Osteocyte (in vitro differentiated cells): ENCODE measurements around the gene NBPF14. TPM values are rescaled to one million over a fixed set of nuclear protein-coding genes. Genes with fewer than 3 reads are reported as not detected.
"Not testable (repeated sequence)": the region's sequence is repeated elsewhere in the genome, so short reads cannot be mapped to it uniquely, and the experiment has no call there.

Source experiments
- DNase-seq: peaks from one replicate; pipeline ENCODE4 v3.0.0; 2021; ENCODE audit warnings: mixed read lengths; ENCODE audit not compliant: unreplicated experiment; ENCODE audit errors: extremely low spot score
- H3K27ac Mint-ChIP-seq: one replicate; pipeline ENCODE4 v1.8.0; 2021; ENCODE audit warnings: mild to moderate bottlenecking, mixed read lengths; ENCODE audit not compliant: unreplicated experiment
- H3K27me3 Mint-ChIP-seq: one replicate; pipeline ENCODE4 v1.8.0; 2021; ENCODE audit warnings: mixed read lengths; ENCODE audit not compliant: unreplicated experiment
- H3K36me3 Mint-ChIP-seq: one replicate; pipeline ENCODE4 v1.8.0; 2021; ENCODE audit warnings: mixed read lengths; ENCODE audit not compliant: unreplicated experiment
- H3K4me1 Mint-ChIP-seq: one replicate; pipeline ENCODE4 v1.8.0; 2021; ENCODE audit warnings: mixed read lengths; ENCODE audit not compliant: unreplicated experiment
- H3K4me3 Mint-ChIP-seq: one replicate; pipeline ENCODE4 v1.8.0; 2021; ENCODE audit warnings: mild to moderate bottlenecking, moderate library complexity, mixed read lengths; ENCODE audit not compliant: unreplicated experiment
- H3K9me3 Mint-ChIP-seq: one replicate; pipeline ENCODE4 v1.8.0; 2021; ENCODE audit warnings: mixed read lengths; ENCODE audit not compliant: unreplicated experiment
- total RNA-seq: library from RNA; stranded (reverse); gene quantifications from 2 replicates; pipeline ENCODE4 v1.2.1, GENCODE V29; 2021

Gene NBPF14
- total RNA-seq, 1 donor from 2014 or later: 30.3 TPM

GRCh38 chr1:148522561-148523204, 73.1 kb downstream of the NBPF14 start:
- H3K27ac Mint-ChIP-seq: peak overlapping the region; percentile 89
- DNase-seq: peak; percentile 84
- not testable (repeated sequence) for H3K36me3 Mint-ChIP-seq, H3K4me1 Mint-ChIP-seq, H3K9me3 Mint-ChIP-seq, H3K27me3 Mint-ChIP-seq
- H3K4me3 Mint-ChIP-seq: peak overlapping the region; percentile 79

- Mint-ChIP-seq H3K27ac (peak overlapping the region; percentile 89), H3K4me3 (peak overlapping the region; percentile 79)
- not testable (repeated sequence) for H3K36me3 Mint-ChIP-seq, H3K9me3 Mint-ChIP-seq, H3K27me3 Mint-ChIP-seq, H3K4me1 Mint-ChIP-seq
- peak; percentile 86 for DNase-seq
Observed at GRCh38 chr1:148522072-148522471, 73.7 kb downstream of the NBPF14 start.

GRCh38 chr1:148514310-148514709, 81.5 kb downstream of the NBPF14 start:
- H3K27me3 Mint-ChIP-seq, H3K4me3 Mint-ChIP-seq, H3K9me3 Mint-ChIP-seq, H3K27ac Mint-ChIP-seq, H3K4me1 Mint-ChIP-seq, DNase-seq, H3K36me3 Mint-ChIP-seq: not testable (repeated sequence)

- DNase-seq, H3K27me3 Mint-ChIP-seq, H3K4me1 Mint-ChIP-seq, H3K9me3 Mint-ChIP-seq, H3K36me3 Mint-ChIP-seq, H3K4me3 Mint-ChIP-seq, H3K27ac Mint-ChIP-seq: not testable (repeated sequence)
Observed at GRCh38 chr1:148512571-148513184, 83.1 kb downstream of the NBPF14 start.

- H3K4me3 Mint-ChIP-seq, H3K9me3 Mint-ChIP-seq, H3K27ac Mint-ChIP-seq, H3K4me1 Mint-ChIP-seq, DNase-seq, H3K36me3 Mint-ChIP-seq: not testable (repeated sequence)
- H3K27me3 Mint-ChIP-seq: peaks cover 10% of the 10 kb centered on the region
Observed at GRCh38 chr1:148493933-148494332, 101.9 kb downstream of the NBPF14 start.

- not testable (repeated sequence) for H3K27ac Mint-ChIP-seq
Observed at GRCh38 chr1:148483029-148483428, 112.8 kb downstream of the NBPF14 start, which contains the start of gene PPIAL4G. TSS of gene PPIAL4G (minus strand) at chr1:148483302. CDS start at chr1:148483252, 50 bp downstream.

More at GRCh38 chr1:148483029-148483428, 112.8 kb downstream of the NBPF14 start, which contains the start of gene PPIAL4G:
- H3K27me3 Mint-ChIP-seq, H3K4me3 Mint-ChIP-seq, DNase-seq, H3K36me3 Mint-ChIP-seq, H3K4me1 Mint-ChIP-seq, H3K9me3 Mint-ChIP-seq: not testable (repeated sequence)

Other genes starting within 250 kb of the NBPF14 start
- not detected in 2 replicates for gene PPIAL4G, start 112.7 kb downstream of the NBPF14 start, total RNA-seq
- gene NUDT4B, start 152.8 kb upstream of the NBPF14 start, total RNA-seq: 0.68 TPM in 1 of 2 replicates, not detected in the other
- gene PDE4DIP, start 248.4 kb upstream of the NBPF14 start, total RNA-seq: 79.9 and 80.6 TPM in 2 replicates